ENCODE measurements around the gene ZBTB46.
"Not testable (repeated sequence)": the region's sequence is repeated elsewhere in the genome, so short reads cannot be mapped to it uniquely, and the experiment has no call there.

The ZBTB46 gene

GRCh38 chr20:63830841-63831588, at the start of gene ZBTB46:
ZBTB46 (minus strand) TSS chr20:63831264; CDS start chr20:63790757, 40,507 bp downstream.
- DNase-seq = peak; percentile 34

GRCh38 chr20:63878899-63879663, 48.0 kb upstream of the ZBTB46 start:
- DNase-seq = no peak

GRCh38 chr20:63877755-63878470, 46.8 kb upstream of the ZBTB46 start:
- no peak for DNase-seq

- DNase-seq = no peak
Measured at GRCh38 chr20:63876489-63877036, 45.5 kb upstream of the ZBTB46 start.

- not testable (repeated sequence) for DNase-seq
Measured at GRCh38 chr20:63874241-63874640, 43.2 kb upstream of the ZBTB46 start.

- DNase-seq = no peak
Measured at GRCh38 chr20:63873477-63873971, 42.5 kb upstream of the ZBTB46 start.

GRCh38 chr20:63868264-63868663, 37.2 kb upstream of the ZBTB46 start:
- DNase-seq = no peak

GRCh38 chr20:63867042-63867441, 36.0 kb upstream of the ZBTB46 start:
- DNase-seq = not testable (repeated sequence)

- peak; percentile 99 for DNase-seq
Measured at GRCh38 chr20:63864978-63865640, 34.0 kb upstream of the ZBTB46 start, which contains the start of gene TPD52L2. TPD52L2 (plus strand) TSS chr20:63865270; CDS start chr20:63865366, 96 bp downstream.

- no peak for DNase-seq
Measured at GRCh38 chr20:63864545-63864977, 33.5 kb upstream of the ZBTB46 start.

GRCh38 chr20:63863798-63864544, 32.9 kb upstream of the ZBTB46 start:
- peak; percentile 83 for DNase-seq

- no peak for DNase-seq
Measured at GRCh38 chr20:63863021-63863797, 32.1 kb upstream of the ZBTB46 start.

GRCh38 chr20:63861981-63862901, 31.2 kb upstream of the ZBTB46 start:
- DNase-seq = no peak

- DNase-seq = no peak
Measured at GRCh38 chr20:63861365-63861934, 30.4 kb upstream of the ZBTB46 start, which contains the start of gene ABHD16B. ABHD16B (plus strand) TSS chr20:63861498; CDS start chr20:63861541, 43 bp downstream.

- no peak for DNase-seq
Measured at GRCh38 chr20:63860325-63861051, 29.4 kb upstream of the ZBTB46 start.

GRCh38 chr20:63859166-63859699, 28.2 kb upstream of the ZBTB46 start:
- no peak for DNase-seq

- no peak for DNase-seq
Measured at GRCh38 chr20:63858393-63859165, 27.5 kb upstream of the ZBTB46 start.

All from DMS79 treated with DMSO at 0.1 percent for 48 hours (cell line).